ENCODE data around the gene SPDYE16. TPM values are rescaled to one million over a fixed set of nuclear protein-coding genes. Genes with fewer than 3 reads are reported as not detected.
"Not testable (repeated sequence)": the region's sequence is repeated elsewhere in the genome, so short reads cannot be mapped to it uniquely, and the experiment has no call there.

Gene SPDYE16
- total and polyA plus RNA-seq, 2 experiments from 2014 or later = 0.55 TPM; not detected in 1

DNA sequence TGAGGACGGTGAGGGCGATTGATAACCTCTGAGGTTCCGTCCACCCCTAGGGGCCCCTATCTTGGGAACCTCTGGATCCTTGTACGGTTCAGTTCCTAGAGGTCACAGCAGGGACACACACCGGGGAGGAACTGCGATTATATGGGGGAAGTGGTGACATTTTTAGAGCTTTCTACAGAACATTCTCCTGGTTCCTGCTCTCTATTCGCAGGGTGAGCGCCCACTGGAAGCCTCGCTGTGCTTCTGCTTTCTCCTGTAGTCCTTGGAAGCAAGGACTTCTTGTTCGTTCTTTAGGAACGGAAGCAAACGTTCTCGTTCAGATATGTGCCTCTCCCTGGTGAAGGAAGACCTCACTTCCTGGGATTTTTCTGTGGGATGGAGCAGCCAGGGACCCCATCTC lies 55.1 kb downstream of the SPDYE16 start:
- not testable (repeated sequence) for H3K9me2 ChIP-seq (ENCODE audit: insufficient read depth); H3K79me2 ChIP-seq (replicated peaks; ENCODE audit: insufficient read depth); H3K4me3 ChIP-seq; H3K27ac ChIP-seq (ENCODE audit: low read depth); H3K27me3 ChIP-seq (ENCODE audit: insufficient read depth); H2AFZ ChIP-seq; H3K36me3 ChIP-seq (ENCODE audit: insufficient read depth); ATAC-seq; H3K27ac Mint-ChIP-seq; H3K4me1 Mint-ChIP-seq; DNase-seq (ENCODE audit: low spot score); H3K36me3 Mint-ChIP-seq (ENCODE audit: low read depth); H3F3A ChIP-seq (replicated peaks; ENCODE audit: low read depth); H3K4me2 ChIP-seq; H3K27me3 Mint-ChIP-seq (ENCODE audit: insufficient read depth, low read depth, poor library complexity); H3K4me1 ChIP-seq (ENCODE audit: insufficient read depth); H4K20me1 ChIP-seq (replicated peaks; ENCODE audit: insufficient read depth); H3K9me3 Mint-ChIP-seq; H3K4me3 Mint-ChIP-seq

DNA sequence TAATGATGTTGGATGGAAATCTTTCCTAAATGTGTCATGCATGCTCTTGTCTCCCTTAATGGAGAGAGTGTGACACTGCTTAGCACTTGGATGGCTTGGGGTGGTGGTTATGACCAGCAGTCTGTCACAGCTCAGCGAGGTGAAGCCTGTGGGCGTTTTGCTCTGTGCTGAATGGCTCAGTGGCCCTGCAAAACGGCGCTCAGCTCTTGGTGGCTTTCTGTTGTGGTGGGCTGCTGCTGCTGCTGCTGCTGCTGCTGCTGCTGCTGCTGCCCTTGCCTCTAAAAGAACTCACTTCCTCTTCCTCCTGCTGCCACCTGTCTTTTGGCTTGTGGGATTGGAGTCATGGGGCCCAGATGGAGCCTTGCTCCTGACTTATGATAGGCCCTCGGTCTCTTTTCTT lies 56.5 kb downstream of the SPDYE16 start:
- not testable (repeated sequence) for H3K9me2 ChIP-seq (ENCODE audit: insufficient read depth); ATAC-seq; DNase-seq (ENCODE audit: low spot score); H3K4me1 Mint-ChIP-seq; H3F3A ChIP-seq (replicated peaks; ENCODE audit: low read depth); H3K79me2 ChIP-seq (replicated peaks; ENCODE audit: insufficient read depth); H3K27ac Mint-ChIP-seq; H3K4me3 ChIP-seq; H3K27me3 ChIP-seq (ENCODE audit: insufficient read depth); H3K4me3 Mint-ChIP-seq; H3K27ac ChIP-seq (ENCODE audit: low read depth); H3K27me3 Mint-ChIP-seq (ENCODE audit: insufficient read depth, low read depth, poor library complexity); H4K20me1 ChIP-seq (replicated peaks; ENCODE audit: insufficient read depth); H2AFZ ChIP-seq; H3K36me3 ChIP-seq (ENCODE audit: insufficient read depth); H3K4me2 ChIP-seq; H3K4me1 ChIP-seq (ENCODE audit: insufficient read depth); H3K9me3 Mint-ChIP-seq
- H3K36me3 Mint-ChIP-seq (ENCODE audit: low read depth) = peaks cover 18% of the 10 kb centered on the region

- H3K4me2 ChIP-seq; H3K4me3 ChIP-seq; H3K27me3 Mint-ChIP-seq (ENCODE audit: insufficient read depth, low read depth, poor library complexity); H3K9me3 Mint-ChIP-seq; H3K9me2 ChIP-seq (ENCODE audit: insufficient read depth); H3K36me3 ChIP-seq (ENCODE audit: insufficient read depth); H4K20me1 ChIP-seq (replicated peaks; ENCODE audit: insufficient read depth); H3K4me1 ChIP-seq (ENCODE audit: insufficient read depth); H3K27ac ChIP-seq (ENCODE audit: low read depth); H3K4me3 Mint-ChIP-seq; H3K79me2 ChIP-seq (replicated peaks; ENCODE audit: insufficient read depth); DNase-seq (ENCODE audit: low spot score); H3K27ac Mint-ChIP-seq; H2AFZ ChIP-seq; H3K27me3 ChIP-seq (ENCODE audit: insufficient read depth); H3F3A ChIP-seq (replicated peaks; ENCODE audit: low read depth); H3K4me1 Mint-ChIP-seq: not testable (repeated sequence)
- H3K36me3 Mint-ChIP-seq (ENCODE audit: low read depth) = peaks cover 18% of the 10 kb centered on the region
- ATAC-seq = peak; percentile 95
Observed at GRCh38 chr7:76485822-76486610, 57.1 kb downstream of the SPDYE16 start.

DNA sequence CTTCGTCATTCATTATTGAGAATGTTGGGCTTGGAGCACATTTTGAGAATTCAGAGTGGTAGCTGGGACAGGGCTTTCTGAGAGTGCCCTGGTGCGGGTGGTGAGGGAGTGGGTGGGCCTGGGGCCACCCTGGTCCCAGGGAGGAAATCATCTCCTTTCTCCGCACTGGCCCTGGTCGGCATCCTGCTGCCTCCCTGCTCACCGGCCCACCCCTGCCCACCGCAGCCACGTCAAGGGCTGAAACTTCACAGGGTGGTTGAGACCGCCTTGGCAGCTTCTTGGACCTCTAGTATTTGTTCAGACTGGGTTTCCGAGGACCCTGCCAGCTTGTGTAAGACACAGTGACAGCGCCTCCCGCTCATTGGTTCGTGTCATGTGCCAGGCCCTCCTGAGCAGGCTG lies 58.6 kb downstream of the SPDYE16 start:
- not testable (repeated sequence) for H2AFZ ChIP-seq; H3K4me1 ChIP-seq (ENCODE audit: insufficient read depth); H4K20me1 ChIP-seq (replicated peaks; ENCODE audit: insufficient read depth); H3K9me3 Mint-ChIP-seq; DNase-seq (ENCODE audit: low spot score); H3K9me2 ChIP-seq (ENCODE audit: insufficient read depth); ATAC-seq; H3K36me3 ChIP-seq (ENCODE audit: insufficient read depth); H3K27ac Mint-ChIP-seq; H3K27me3 ChIP-seq (ENCODE audit: insufficient read depth); H3F3A ChIP-seq (replicated peaks; ENCODE audit: low read depth); H3K4me3 ChIP-seq; H3K27ac ChIP-seq (ENCODE audit: low read depth); H3K4me2 ChIP-seq; H3K27me3 Mint-ChIP-seq (ENCODE audit: insufficient read depth, low read depth, poor library complexity); H3K79me2 ChIP-seq (replicated peaks; ENCODE audit: insufficient read depth); H3K4me3 Mint-ChIP-seq
- H3K4me1 Mint-ChIP-seq = peaks cover 11% of the 10 kb centered on the region
- peaks cover 18% of the 10 kb centered on the region for H3K36me3 Mint-ChIP-seq (ENCODE audit: low read depth)

- not testable (repeated sequence) for H4K20me1 ChIP-seq (replicated peaks; ENCODE audit: insufficient read depth); ATAC-seq; H3K4me3 ChIP-seq; DNase-seq (ENCODE audit: low spot score); H3K9me2 ChIP-seq (ENCODE audit: insufficient read depth); H2AFZ ChIP-seq; H3K36me3 ChIP-seq (ENCODE audit: insufficient read depth); H3K27me3 Mint-ChIP-seq (ENCODE audit: insufficient read depth, low read depth, poor library complexity); H3K4me2 ChIP-seq; H3K4me1 ChIP-seq (ENCODE audit: insufficient read depth); H3F3A ChIP-seq (replicated peaks; ENCODE audit: low read depth); H3K4me3 Mint-ChIP-seq; H3K27me3 ChIP-seq (ENCODE audit: insufficient read depth); H3K9me3 Mint-ChIP-seq; H3K27ac Mint-ChIP-seq; H3K27ac ChIP-seq (ENCODE audit: low read depth); H3K79me2 ChIP-seq (replicated peaks; ENCODE audit: insufficient read depth)
- Mint-ChIP-seq H3K36me3 (ENCODE audit: low read depth) (peaks cover 18% of the 10 kb centered on the region), H3K4me1 (peaks cover 11% of the 10 kb centered on the region)
Observed at GRCh38 chr7:76483081-76483480, 60.0 kb downstream of the SPDYE16 start.

DNA sequence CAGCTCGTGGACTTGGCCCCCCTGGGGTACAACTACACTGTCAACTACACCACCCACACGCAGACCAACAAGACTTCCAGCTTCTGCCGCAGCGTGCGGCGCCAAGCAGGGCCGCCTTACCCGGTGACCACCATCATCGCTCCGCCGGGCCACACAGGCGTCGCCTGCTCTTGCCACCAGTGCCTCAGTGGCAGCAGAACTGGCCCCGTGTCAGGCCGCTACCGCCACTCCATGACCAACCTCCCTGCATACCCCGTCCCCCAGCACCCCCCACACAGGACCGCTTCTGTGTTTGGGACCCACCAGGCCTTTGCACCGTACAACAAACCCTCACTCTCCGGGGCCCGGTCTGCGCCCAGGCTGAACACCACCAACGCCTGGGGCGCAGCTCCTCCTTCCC lies 60.4 kb downstream of the SPDYE16 start:
- not testable (repeated sequence) for H3K36me3 ChIP-seq (ENCODE audit: insufficient read depth); H2AFZ ChIP-seq; DNase-seq (ENCODE audit: low spot score); H3K79me2 ChIP-seq (replicated peaks; ENCODE audit: insufficient read depth); H3K4me3 ChIP-seq; H3K4me2 ChIP-seq; H3K27ac Mint-ChIP-seq; H3K27me3 ChIP-seq (ENCODE audit: insufficient read depth); H3K4me1 ChIP-seq (ENCODE audit: insufficient read depth); H3K4me3 Mint-ChIP-seq; H3K9me2 ChIP-seq (ENCODE audit: insufficient read depth); H4K20me1 ChIP-seq (replicated peaks; ENCODE audit: insufficient read depth); H3K9me3 Mint-ChIP-seq; ATAC-seq; H3K27ac ChIP-seq (ENCODE audit: low read depth); H3K27me3 Mint-ChIP-seq (ENCODE audit: insufficient read depth, low read depth, poor library complexity); H3F3A ChIP-seq (replicated peaks; ENCODE audit: low read depth)
- peaks cover 11% of the 10 kb centered on the region for H3K4me1 Mint-ChIP-seq
- peaks cover 18% of the 10 kb centered on the region for H3K36me3 Mint-ChIP-seq (ENCODE audit: low read depth)

Data from GM23338 (cell line).